ENCODE results near the gene LRRC25.

Gene LRRC25

DNA sequence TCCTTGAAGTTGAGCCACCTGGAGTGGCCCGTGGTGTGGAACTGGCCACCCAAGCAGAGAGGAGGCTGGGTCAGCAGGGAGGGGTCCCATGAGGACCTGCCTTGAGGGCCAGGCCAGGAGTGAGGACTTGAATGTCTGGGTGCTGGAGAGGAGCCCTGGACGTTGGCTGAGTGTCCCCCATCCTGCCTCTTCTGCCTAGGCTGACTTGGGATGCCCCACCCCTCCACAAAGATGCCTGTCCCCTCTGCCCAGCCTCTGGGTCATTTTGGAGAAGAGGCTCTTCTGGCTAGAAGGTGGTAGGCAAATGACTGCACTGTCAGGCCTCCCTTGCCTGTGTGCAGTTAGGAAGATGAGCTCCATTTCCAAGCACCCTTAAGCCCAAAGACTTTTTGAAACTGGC is 23.5 kb upstream of the LRRC25 start:
- Histone ChIP-seq H3K36me3 (ENCODE audit: control insufficient read depth, insufficient read depth, low read length) (no peaks in the 10 kb centered on the region), H3K27me3 (ENCODE audit: control insufficient read depth, insufficient read depth, low read length) (no peaks in the 10 kb centered on the region), H3K9me3 (ENCODE audit: control insufficient read depth, low read length) (no peaks in the 10 kb centered on the region), H3K4me3 (ENCODE audit: low read depth, low read length) (no peak overlapping the region), H3K9ac (no peak overlapping the region), H3K4me1 (peaks cover 24% of the 10 kb centered on the region), H3K79me2 (no peaks in the 10 kb centered on the region), H3K4me2 (ENCODE audit: low read length) (no peak overlapping the region), H2AFZ (no peak overlapping the region), H3K27ac (no peak overlapping the region)
- TF ChIP-seq, protein P1, sequence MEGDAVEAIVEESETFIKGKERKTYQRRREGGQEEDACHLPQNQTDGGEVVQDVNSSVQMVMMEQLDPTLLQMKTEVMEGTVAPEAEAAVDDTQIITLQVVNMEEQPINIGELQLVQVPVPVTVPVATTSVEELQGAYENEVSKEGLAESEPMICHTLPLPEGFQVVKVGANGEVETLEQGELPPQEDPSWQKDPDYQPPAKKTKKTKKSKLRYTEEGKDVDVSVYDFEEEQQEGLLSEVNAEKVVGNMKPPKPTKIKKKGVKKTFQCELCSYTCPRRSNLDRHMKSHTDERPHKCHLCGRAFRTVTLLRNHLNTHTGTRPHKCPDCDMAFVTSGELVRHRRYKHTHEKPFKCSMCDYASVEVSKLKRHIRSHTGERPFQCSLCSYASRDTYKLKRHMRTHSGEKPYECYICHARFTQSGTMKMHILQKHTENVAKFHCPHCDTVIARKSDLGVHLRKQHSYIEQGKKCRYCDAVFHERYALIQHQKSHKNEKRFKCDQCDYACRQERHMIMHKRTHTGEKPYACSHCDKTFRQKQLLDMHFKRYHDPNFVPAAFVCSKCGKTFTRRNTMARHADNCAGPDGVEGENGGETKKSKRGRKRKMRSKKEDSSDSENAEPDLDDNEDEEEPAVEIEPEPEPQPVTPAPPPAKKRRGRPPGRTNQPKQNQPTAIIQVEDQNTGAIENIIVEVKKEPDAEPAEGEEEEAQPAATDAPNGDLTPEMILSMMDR (IDR thresholded peaks at IDR 0.05): no peak

DNA sequence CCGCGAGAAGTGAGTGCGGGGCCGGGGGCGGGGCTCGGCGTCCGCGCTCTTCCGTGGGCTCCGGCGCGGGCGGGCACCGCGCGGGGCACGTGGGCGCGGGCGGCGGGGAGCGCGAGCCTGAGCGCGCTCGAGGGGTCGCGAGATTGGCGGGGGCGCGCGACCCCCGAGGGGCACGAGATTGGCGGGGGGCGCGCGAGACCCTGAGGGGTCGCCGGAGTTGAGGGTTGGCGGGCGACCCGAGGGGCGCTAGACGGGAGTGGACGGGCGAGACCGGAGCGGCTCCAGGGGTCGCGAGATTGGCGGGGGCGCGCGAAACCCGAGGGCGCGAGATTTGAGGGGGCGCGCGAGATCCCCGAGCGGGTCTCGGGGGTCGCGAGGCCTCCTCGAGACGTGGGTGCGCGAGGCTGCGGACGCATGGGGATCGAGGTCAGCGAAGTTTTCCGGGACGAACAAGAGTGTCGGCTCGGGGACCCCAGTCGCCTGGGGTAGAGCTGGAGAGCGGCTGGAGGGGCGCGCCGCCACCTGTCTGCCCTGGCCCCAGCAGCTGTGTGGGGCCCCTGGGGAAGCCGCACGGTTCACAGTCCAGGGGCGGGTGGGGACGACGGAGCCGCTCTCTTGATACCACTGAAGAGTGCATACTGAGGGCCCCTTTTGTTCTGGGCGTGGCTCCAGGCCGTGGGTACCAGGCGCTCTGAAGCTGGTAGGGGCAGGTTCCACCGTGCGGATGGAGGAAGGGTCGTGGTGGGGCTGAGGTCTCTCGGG is 22.5 kb upstream of the LRRC25 start:
- H3K27ac ChIP-seq: peak overlapping the region; percentile 6

DNA sequence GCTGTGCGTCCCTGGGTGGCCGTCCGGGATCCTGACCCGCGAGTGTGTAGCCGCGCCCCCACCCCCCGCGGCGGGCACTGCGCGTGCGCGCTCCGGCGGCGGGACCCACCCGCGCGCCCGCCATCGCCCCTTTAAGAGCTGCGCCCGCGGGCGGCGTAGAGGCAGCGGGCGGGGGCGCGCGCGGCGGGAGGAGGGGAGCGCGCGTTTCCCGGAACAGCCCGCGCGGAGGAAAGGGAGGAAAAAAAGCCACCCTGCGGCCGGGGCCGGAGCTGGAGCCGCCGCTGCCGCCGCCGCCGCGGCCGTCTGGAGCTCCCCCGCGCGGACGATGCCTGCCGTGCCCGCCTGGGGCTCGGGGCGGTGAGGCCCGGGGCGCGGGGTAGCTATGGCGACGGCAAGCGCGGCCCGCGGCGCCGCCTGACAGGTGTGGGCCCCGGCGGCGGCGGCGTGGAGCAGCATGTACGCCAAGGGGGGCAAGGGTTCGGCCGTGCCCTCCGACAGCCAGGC is 21.8 kb upstream of the LRRC25 start, which contains the start of gene SSBP4:
SSBP4 (plus strand) TSS at position 204 of the 504 bp plus-strand sequence; CDS start at position 455, 251 bp downstream.
- Histone ChIP-seq H2AFZ (peak within 1 kb of the TSS; percentile 73), H3K27ac (peak within 1 kb of the TSS; percentile 51), H3K9me3 (ENCODE audit: control insufficient read depth, low read length) (no peaks in the 10 kb centered on the region), H3K4me1 (peaks cover 22% of the 10 kb centered on the region), H3K79me2 (no peaks in the 10 kb centered on the region), H3K36me3 (ENCODE audit: control insufficient read depth, insufficient read depth, low read length) (no peaks in the 10 kb centered on the region), H3K4me2 (ENCODE audit: low read length) (peak within 1 kb of the TSS; percentile 86), H3K9ac (no peak within 1 kb of the TSS), H3K4me3 (ENCODE audit: low read depth, low read length) (peak within 1 kb of the TSS; percentile 78), H3K27me3 (ENCODE audit: control insufficient read depth, insufficient read depth, low read length) (no peaks in the 10 kb centered on the region)
- TF ChIP-seq, protein P1 (IDR thresholded peaks at IDR 0.05): no peak

More for the DNA sequence above, 22.5 kb upstream of the LRRC25 start:
- H3K36me3 ChIP-seq (ENCODE audit: control insufficient read depth, insufficient read depth, low read length): no peaks in the 10 kb centered on the region
- H3K9me3 ChIP-seq (ENCODE audit: control insufficient read depth, low read length): no peaks in the 10 kb centered on the region
- H3K4me3 ChIP-seq (ENCODE audit: low read depth, low read length): peak overlapping the region; percentile 78
- no peaks in the 10 kb centered on the region for H3K27me3 ChIP-seq (ENCODE audit: control insufficient read depth, insufficient read depth, low read length)
- H3K4me2 ChIP-seq (ENCODE audit: low read length): peak overlapping the region; percentile 86
- H2AFZ ChIP-seq: peak overlapping the region; percentile 40
- H3K4me1 ChIP-seq: peaks cover 22% of the 10 kb centered on the region
- TF ChIP-seq, protein P1 (IDR thresholded peaks at IDR 0.05): no peak
- no peak overlapping the region for H3K9ac ChIP-seq
- no peaks in the 10 kb centered on the region for H3K79me2 ChIP-seq

DNA sequence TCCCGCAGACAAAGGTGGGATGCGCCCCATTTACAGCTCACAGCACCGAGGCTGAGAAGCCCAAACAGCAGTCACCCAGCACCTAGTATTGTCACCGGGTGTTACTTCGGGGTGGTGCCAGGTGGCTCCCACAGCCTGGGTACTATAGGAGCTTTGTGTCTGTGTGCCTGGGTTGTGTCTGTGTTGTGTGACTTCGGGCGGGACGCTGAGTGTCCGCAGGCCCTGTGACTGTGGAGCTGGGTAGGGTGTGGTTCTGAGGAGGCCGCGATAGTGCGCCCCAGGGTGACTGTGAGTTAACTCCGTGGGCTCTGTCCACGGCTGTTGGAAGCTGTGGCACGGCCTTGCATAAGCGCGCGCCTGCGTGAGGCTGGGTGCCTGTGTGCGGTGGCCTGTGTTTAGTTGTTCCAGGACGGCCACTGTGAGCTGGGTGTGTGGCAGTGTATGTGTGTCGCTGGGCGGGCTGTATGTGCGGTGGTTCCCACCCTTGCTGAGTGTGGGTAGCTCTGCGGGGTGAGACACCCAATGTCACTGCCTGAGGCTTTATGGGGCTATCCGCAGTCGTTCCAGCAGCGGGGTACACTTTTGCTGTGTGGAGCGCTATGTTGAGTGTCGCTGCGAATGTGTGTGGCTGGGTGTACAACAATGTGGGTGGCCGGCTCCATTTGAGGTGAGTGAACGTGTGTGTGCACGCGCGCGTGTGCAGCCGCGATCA is 21.2 kb upstream of the LRRC25 start:
- Histone ChIP-seq H3K4me2 (ENCODE audit: low read length) (peak overlapping the region; percentile 76), H3K9me3 (ENCODE audit: control insufficient read depth, low read length) (no peaks in the 10 kb centered on the region), H3K27ac (peak overlapping the region; percentile 51), H3K9ac (no peak overlapping the region), H3K36me3 (ENCODE audit: control insufficient read depth, insufficient read depth, low read length) (no peaks in the 10 kb centered on the region), H3K4me3 (ENCODE audit: low read depth, low read length) (peak overlapping the region; percentile 46), H3K27me3 (ENCODE audit: control insufficient read depth, insufficient read depth, low read length) (no peaks in the 10 kb centered on the region), H3K4me1 (peaks cover 21% of the 10 kb centered on the region), H3K79me2 (no peaks in the 10 kb centered on the region), H2AFZ (peak overlapping the region; percentile 73)
- TF ChIP-seq, protein P1 (IDR thresholded peaks at IDR 0.05): no peak
